RPMI7951 (cell line): ENCODE measurements around the gene ZMYND8. TPM values are rescaled to one million over a fixed set of nuclear protein-coding genes. Genes with fewer than 3 reads are reported as not detected.
"Not testable (repeated sequence)": the region's sequence is repeated elsewhere in the genome, so short reads cannot be mapped to it uniquely, and the experiment has no call there.

Experiments used
- DNase-seq: peaks from one replicate; pipeline ENCODE4 v3.0.0-alpha.2; 2012; ENCODE audit warnings: low read depth
- total RNA-seq: library from RNA; depleted of rRNA; stranded (reverse); fragments of >200 nt; shearing (Covaris generic); gene quantifications from 2 replicates; pipeline ENCODE4 v1.2.3, GENCODE V29; 2014

Gene ZMYND8
- total RNA-seq, 1 experiment from 2014 or later = 36.0 TPM

GRCh38 chr20:47265984-47266383 lies 90.5 kb downstream of the ZMYND8 start:
- no peak for DNase-seq

GRCh38 chr20:47265214-47265613 lies 91.3 kb downstream of the ZMYND8 start:
- DNase-seq = no peak

- DNase-seq = not testable (repeated sequence)
Observed at GRCh38 chr20:47264137-47264769, 92.2 kb downstream of the ZMYND8 start.

- DNase-seq = no peak
Observed at GRCh38 chr20:47263465-47264084, 92.9 kb downstream of the ZMYND8 start.

- DNase-seq = no peak
Observed at GRCh38 chr20:47263080-47263464, 93.4 kb downstream of the ZMYND8 start.

GRCh38 chr20:47262365-47263013 lies 94.0 kb downstream of the ZMYND8 start:
- no peak for DNase-seq

- no peak for DNase-seq
Observed at GRCh38 chr20:47262008-47262364, 94.5 kb downstream of the ZMYND8 start.

- not testable (repeated sequence) for DNase-seq
Observed at GRCh38 chr20:47261161-47261774, 95.2 kb downstream of the ZMYND8 start.

GRCh38 chr20:47260540-47261126 lies 95.9 kb downstream of the ZMYND8 start:
- not testable (repeated sequence) for DNase-seq

GRCh38 chr20:47258745-47259695 lies 97.5 kb downstream of the ZMYND8 start:
- peak; percentile 62 for DNase-seq

GRCh38 chr20:47257771-47258170 lies 98.7 kb downstream of the ZMYND8 start:
- DNase-seq = no peak

GRCh38 chr20:47257256-47257655 lies 99.2 kb downstream of the ZMYND8 start:
- no peak for DNase-seq

- no peak for DNase-seq
Observed at GRCh38 chr20:47256668-47257236, 99.7 kb downstream of the ZMYND8 start.

- no peak for DNase-seq
Observed at GRCh38 chr20:47253872-47254271, 102.6 kb downstream of the ZMYND8 start.

GRCh38 chr20:47252879-47253307 lies 103.6 kb downstream of the ZMYND8 start:
- DNase-seq = no peak

GRCh38 chr20:47251154-47252020 lies 105.1 kb downstream of the ZMYND8 start:
- DNase-seq = no peak

GRCh38 chr20:47250360-47250759 lies 106.1 kb downstream of the ZMYND8 start:
- no peak for DNase-seq

GRCh38 chr20:47249913-47250312 lies 106.6 kb downstream of the ZMYND8 start:
- no peak for DNase-seq

GRCh38 chr20:47248448-47248966 lies 108.0 kb downstream of the ZMYND8 start:
- no peak for DNase-seq

- DNase-seq = no peak
Observed at GRCh38 chr20:47247972-47248371, 108.5 kb downstream of the ZMYND8 start.
